Kidney (tissue), 14 donors: Measurements from ENCODE around the gene ROR2. TPM values are rescaled to one million over a fixed set of nuclear protein-coding genes. Genes with fewer than 3 reads are reported as not detected.
"Not testable (repeated sequence)": the region's sequence is repeated elsewhere in the genome, so short reads cannot be mapped to it uniquely, and the experiment has no call there.

ENCODE experiments used
- DNase-seq, 5 donors: peaks; one replicate each; pipeline ENCODE4 v3.0.0-alpha.2; 2013 to 2020
- FAIRE-seq: peaks from 2 replicates; lab custom pipeline; 2012; peaks lifted over from hg19 to GRCh38; lab: Jason Lieb, UNC
- H3K27ac ChIP-seq, 2 donors: one replicate each; pipeline ENCODE4 v1.7.0; 2013; ENCODE audit warnings: low read depth in 2 of 2, low read length in 2 of 2, inconsistent platforms in 1 of 2
- H3K27me3 ChIP-seq: one replicate; pipeline ENCODE4 v1.7.1; 2013; ENCODE audit warnings: low read length, inconsistent platforms; ENCODE audit not compliant: control insufficient read depth, insufficient read depth
- H3K36me3 ChIP-seq, 3 donors: one replicate each; pipeline versions ENCODE4 v1.7.0 to v1.7.1; 2013; ENCODE audit warnings: low read length in 3 of 3, control low read depth in 1 of 3, inconsistent platforms in 1 of 3; ENCODE audit not compliant: insufficient read depth in 3 of 3, control insufficient read depth in 2 of 3
- H3K4me1 ChIP-seq, 3 donors: one replicate each; pipeline versions ENCODE4 v1.7.0 to v1.7.1; 2013; ENCODE audit warnings: low read length in 3 of 3, inconsistent platforms in 1 of 3, low read depth in 1 of 3; ENCODE audit not compliant: control insufficient read depth in 2 of 3, insufficient read depth in 2 of 3
- H3K4me3 ChIP-seq, 3 donors: one replicate each; pipeline versions ENCODE4 v1.7.0 to v1.8.1; 2013; ENCODE audit warnings: low read length in 3 of 3, control low read depth in 1 of 3, inconsistent platforms in 1 of 3
- H3K9ac ChIP-seq, 3 donors: one replicate each; pipeline versions ENCODE4 v1.7.0 to v1.7.1; 2013; ENCODE audit warnings: low read length in 3 of 3, control low read depth in 1 of 3, inconsistent platforms in 1 of 3
- H3K9me3 ChIP-seq, 3 donors: one replicate each; pipeline versions ENCODE4 v1.7.0 to v1.7.1; 2013; ENCODE audit warnings: low read length in 3 of 3, control low read depth in 1 of 3, inconsistent platforms in 1 of 3; ENCODE audit not compliant: control insufficient read depth in 2 of 3, insufficient read depth in 1 of 3
- CTCF ChIP-seq: IDR thresholded peaks from 3 replicates; pipeline ENCODE4 v1.5.1; 2012; ENCODE audit warnings: mild to moderate bottlenecking, moderate library complexity, borderline replicate concordance; ENCODE audit not compliant: insufficient read depth; ENCODE audit errors: extremely low read depth
- intact Hi-C: fragments of 100-400 bp; cut with DNase I; formaldehyde crosslinking; loops from one replicate; pipeline ENCODE4 v1.11.1; 2022
- polyA plus RNA-seq: library from polyadenylated mRNA; stranded (reverse); fragments of 350-450 nt; fragmentation: Illumina TruSeq; extraction: RNeasy Lipid Tissue Mini Kit (QIAGEN cat#74804); gene quantifications from one replicate; pipeline ENCODE4 v1.2.3, GENCODE V29; 2014; ENCODE audit warnings: low read depth, low replicate concordance; ENCODE audit not compliant: insufficient read depth
- total RNA-seq: library from RNA; stranded (reverse); fragmentation: NEBNext Ultra II Directional; extraction: Animal tissue kit (Norgen Biotek cat#: 25700); gene quantifications from one replicate; pipeline ENCODE4 v1.2.1, GENCODE V29; 2021
- donor health status: control.
- donor health status: control.
- donor health status: control.
- donor health status: control.
- donor health status: control.
- donor health status: DM: yes; HTN: yes; CAD: no.
- donor health status: Normal renal cell carcinoma (clear cell type).

Gene ROR2
- total and polyA plus RNA-seq, 2 donors from 2014 or later = 1.5 to 5.7 TPM

- no peak overlapping the region for H3K27ac ChIP-seq
- no peak for FAIRE-seq
- no peak for DNase-seq
- no peaks in the 10 kb centered on the region for H3K27me3 ChIP-seq
- no peaks in the 10 kb centered on the region for H3K4me1 ChIP-seq
- H3K9me3 ChIP-seq = peaks cover 0 to 6% (median 0%) of the 10 kb centered on the region in 3 donors
- H3K36me3 ChIP-seq = no peaks in the 10 kb centered on the region
- intact Hi-C loops = no loop called here
- TF ChIP-seq CTCF = no peak
- no peak overlapping the region for H3K4me3 ChIP-seq
- H3K9ac ChIP-seq = no peak overlapping the region
Observed at GRCh38 chr9:91642771-91643170, 307.3 kb downstream of the ROR2 start.

GRCh38 chr9:91640428-91640827 is 309.6 kb downstream of the ROR2 start:
- Histone ChIP-seq H3K27me3 (no peaks in the 10 kb centered on the region), H3K9ac (no peak overlapping the region), H3K27ac (no peak overlapping the region), H3K4me3 (no peak overlapping the region), H3K4me1 (no peaks in the 10 kb centered on the region), H3K36me3 (no peaks in the 10 kb centered on the region), H3K9me3 (peaks cover 0 to 6% (median 0%) of the 10 kb centered on the region in 3 donors)
- no peak for TF ChIP-seq CTCF
- DNase-seq = no peak
- no peak for FAIRE-seq
- intact Hi-C loops = no loop called here

- Histone ChIP-seq H3K9ac (no peak overlapping the region), H3K36me3 (no peaks in the 10 kb centered on the region), H3K4me1 (no peaks in the 10 kb centered on the region), H3K4me3 (no peak overlapping the region), H3K27me3 (no peaks in the 10 kb centered on the region), H3K27ac (no peak overlapping the region), H3K9me3 (peaks cover 0 to 6% (median 0%) of the 10 kb centered on the region in 3 donors)
- FAIRE-seq (no peak), DNase-seq (no peak)
- intact Hi-C loops = no loop called here
- no peak for TF ChIP-seq CTCF
Observed at GRCh38 chr9:91639054-91639453, 311.0 kb downstream of the ROR2 start.

- H3K9ac ChIP-seq, H3K4me1 ChIP-seq, H3K9me3 ChIP-seq, H3K36me3 ChIP-seq, intact Hi-C loops, DNase-seq, H3K4me3 ChIP-seq, FAIRE-seq, H3K27ac ChIP-seq, H3K27me3 ChIP-seq: not testable (repeated sequence)
Observed at GRCh38 chr9:91634832-91635231, 315.2 kb downstream of the ROR2 start.
